GM12878 (cell line): ENCODE results near the gene CACNA1E.

Experiments
- POLR2A ChIP-seq: IDR thresholded peaks from 2 replicates; pipeline ENCODE4 v1.6.1; 2011; ENCODE audit warnings: low read depth, mild to moderate bottlenecking, low read length
- POLR2AphosphoS2 ChIP-seq: IDR thresholded peaks from 2 replicates; pipeline ENCODE4 v1.6.1; 2011; ENCODE audit warnings: low read depth, mild to moderate bottlenecking, low read length, improper control_type of control experiment, moderate library complexity
- RCOR1 ChIP-seq: conservative IDR thresholded peaks from 2 replicates; pipeline ENCODE4 v1.6.1; 2012; ENCODE audit warnings: low read depth, low read length, improper control_type of control experiment
- RFX5 ChIP-seq: IDR thresholded peaks from 2 replicates; pipeline ENCODE4 v1.6.1; 2011; ENCODE audit warnings: low read depth, low read length, improper control_type of control experiment
- SIN3A ChIP-seq: IDR thresholded peaks from 2 replicates; pipeline ENCODE4 v1.6.1; 2012; ENCODE audit warnings: low read depth, low read length, improper control_type of control experiment
- TF ChIP-seq, protein P1 (sequence below): IDR thresholded peaks from 2 replicates; pipeline ENCODE4 v1.6.1; 2012; ENCODE audit warnings: low read length, inconsistent platforms
- TF ChIP-seq, protein P2 (sequence below), 3 experiments: IDR thresholded peaks in 2 of 3; conservative IDR thresholded peaks in 1 of 3; 2 replicates each; pipeline ENCODE4 v1.5.1; 2011; ENCODE audit warnings: low read depth in 3 of 3, low read length in 3 of 3, mild to moderate bottlenecking in 3 of 3, control low read depth in 2 of 3, moderate library complexity in 2 of 3, inconsistent platforms in 1 of 3, mixed read lengths in 1 of 3; ENCODE audit not compliant: control insufficient read depth in 2 of 3, insufficient read depth in 1 of 3; ENCODE audit errors: extremely low read depth in 1 of 3

DNA sequence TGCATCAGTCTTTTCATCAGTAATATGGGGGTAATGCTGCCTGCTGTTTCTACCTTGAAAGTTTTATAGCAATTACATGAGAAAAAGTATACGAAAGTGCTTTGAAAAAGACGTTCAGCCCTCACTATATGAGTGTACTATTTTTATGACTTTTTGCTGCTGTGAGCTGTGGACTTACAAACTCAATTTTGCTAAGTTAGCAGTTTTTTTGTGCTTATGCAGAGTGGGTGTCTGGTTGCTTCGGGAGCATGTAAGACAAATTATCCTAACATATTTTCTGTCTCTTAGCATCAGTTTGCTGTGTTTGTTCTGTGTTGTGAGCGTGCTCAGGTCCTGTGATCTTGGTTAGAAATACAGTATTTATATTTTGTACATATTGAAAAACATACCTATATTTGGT, 109.7 kb downstream of the CACNA1E start:
- TF ChIP-seq POLR2AphosphoS2 = no peak
- no peak for TF ChIP-seq SIN3A
- TF ChIP-seq, protein P1, sequence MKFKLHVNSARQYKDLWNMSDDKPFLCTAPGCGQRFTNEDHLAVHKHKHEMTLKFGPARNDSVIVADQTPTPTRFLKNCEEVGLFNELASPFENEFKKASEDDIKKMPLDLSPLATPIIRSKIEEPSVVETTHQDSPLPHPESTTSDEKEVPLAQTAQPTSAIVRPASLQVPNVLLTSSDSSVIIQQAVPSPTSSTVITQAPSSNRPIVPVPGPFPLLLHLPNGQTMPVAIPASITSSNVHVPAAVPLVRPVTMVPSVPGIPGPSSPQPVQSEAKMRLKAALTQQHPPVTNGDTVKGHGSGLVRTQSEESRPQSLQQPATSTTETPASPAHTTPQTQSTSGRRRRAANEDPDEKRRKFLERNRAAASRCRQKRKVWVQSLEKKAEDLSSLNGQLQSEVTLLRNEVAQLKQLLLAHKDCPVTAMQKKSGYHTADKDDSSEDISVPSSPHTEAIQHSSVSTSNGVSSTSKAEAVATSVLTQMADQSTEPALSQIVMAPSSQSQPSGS = no peak
- no peak for TF ChIP-seq RCOR1
- TF ChIP-seq, protein P2, sequence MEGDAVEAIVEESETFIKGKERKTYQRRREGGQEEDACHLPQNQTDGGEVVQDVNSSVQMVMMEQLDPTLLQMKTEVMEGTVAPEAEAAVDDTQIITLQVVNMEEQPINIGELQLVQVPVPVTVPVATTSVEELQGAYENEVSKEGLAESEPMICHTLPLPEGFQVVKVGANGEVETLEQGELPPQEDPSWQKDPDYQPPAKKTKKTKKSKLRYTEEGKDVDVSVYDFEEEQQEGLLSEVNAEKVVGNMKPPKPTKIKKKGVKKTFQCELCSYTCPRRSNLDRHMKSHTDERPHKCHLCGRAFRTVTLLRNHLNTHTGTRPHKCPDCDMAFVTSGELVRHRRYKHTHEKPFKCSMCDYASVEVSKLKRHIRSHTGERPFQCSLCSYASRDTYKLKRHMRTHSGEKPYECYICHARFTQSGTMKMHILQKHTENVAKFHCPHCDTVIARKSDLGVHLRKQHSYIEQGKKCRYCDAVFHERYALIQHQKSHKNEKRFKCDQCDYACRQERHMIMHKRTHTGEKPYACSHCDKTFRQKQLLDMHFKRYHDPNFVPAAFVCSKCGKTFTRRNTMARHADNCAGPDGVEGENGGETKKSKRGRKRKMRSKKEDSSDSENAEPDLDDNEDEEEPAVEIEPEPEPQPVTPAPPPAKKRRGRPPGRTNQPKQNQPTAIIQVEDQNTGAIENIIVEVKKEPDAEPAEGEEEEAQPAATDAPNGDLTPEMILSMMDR (IDR thresholded peaks at IDR 0.05 in 2 of 3, conservative IDR thresholded peaks at IDR 0.05 in 1 of 3; ENCODE audit: control insufficient read depth in 2 of 3, extremely low read depth in 1 of 3, insufficient read depth in 1 of 3, low read depth in 3 of 3, low read length in 3 of 3) = no peak
- TF ChIP-seq RFX5 = no peak
- TF ChIP-seq POLR2A = no peak
